Loucy (cell line): Measurements from ENCODE around the gene RGS3.

ENCODE experiments used
- H2AFZ ChIP-seq: fragments of 200-600 bp; sonication (generic); 2 replicates; pipeline ENCODE4 v1.6.0; 2016; ENCODE audit warnings: antibody characterized with exemption, mild to moderate bottlenecking, low read length, moderate library complexity
- H3F3A ChIP-seq: fragments of 200-600 bp; 2 replicates; pipeline ENCODE4 v1.6.0; 2016; ENCODE audit warnings: antibody characterized with exemption, low read depth, mild to moderate bottlenecking
- H3K27me3 ChIP-seq: fragments of 200-600 bp; sonication (generic); 2 replicates; pipeline ENCODE4 v1.6.1; 2014; ENCODE audit warnings: low read length, mild to moderate bottlenecking; ENCODE audit not compliant: insufficient read depth, poor library complexity, severe bottlenecking
- H3K36me3 ChIP-seq: fragments of 200-600 bp; sonication (generic); 2 replicates; pipeline ENCODE4 v1.6.1; 2016; ENCODE audit warnings: low read length; ENCODE audit not compliant: insufficient read depth
- H3K4me1 ChIP-seq: fragments of 200-600 bp; sonication (generic); 2 replicates; pipeline ENCODE4 v1.5.1; 2014; ENCODE audit warnings: low read length, mild to moderate bottlenecking; ENCODE audit not compliant: insufficient read depth, poor library complexity, severe bottlenecking
- H3K4me2 ChIP-seq: fragments of 200-600 bp; sonication (generic); 2 replicates; pipeline ENCODE4 v1.6.0; 2014; ENCODE audit warnings: antibody characterized with exemption, low read length, low read depth, mild to moderate bottlenecking; ENCODE audit not compliant: poor library complexity, severe bottlenecking
- H3K4me3 ChIP-seq: fragments of 200-600 bp; sonication (generic); 2 replicates; pipeline ENCODE4 v1.5.1; 2014; ENCODE audit warnings: low read length, mild to moderate bottlenecking, mixed read lengths; ENCODE audit not compliant: poor library complexity, severe bottlenecking
- H3K79me2 ChIP-seq: fragments of 200-600 bp; sonication (generic); 2 replicates; pipeline ENCODE4 v1.6.1; 2014; ENCODE audit warnings: low read length; ENCODE audit not compliant: insufficient read depth
- H3K9ac ChIP-seq: fragments of 200-600 bp; sonication (generic); 2 replicates; pipeline ENCODE4 v1.6.0; 2014; ENCODE audit warnings: mild to moderate bottlenecking, low read depth, low read length, moderate library complexity; ENCODE audit not compliant: poor library complexity, severe bottlenecking
- H3K9me2 ChIP-seq: fragments of 200-600 bp; sonication (generic); replicated peaks from 2 replicates; pipeline ENCODE4 v1.6.1; 2016; ENCODE audit warnings: low read depth, low read length, mixed read lengths
- H3K9me3 ChIP-seq: fragments of 200-600 bp; sonication (generic); 2 replicates; pipeline ENCODE4 v1.6.1; 2014; ENCODE audit warnings: mild to moderate bottlenecking, antibody characterized with exemption, low read length, low read depth; ENCODE audit not compliant: insufficient read depth
- H4K20me1 ChIP-seq: fragments of 200-600 bp; sonication (generic); 2 replicates; pipeline ENCODE4 v1.6.0; 2014; ENCODE audit warnings: antibody characterized with exemption, low read length, mild to moderate bottlenecking; ENCODE audit not compliant: insufficient read depth, poor library complexity, severe bottlenecking
- EZH2phosphoT487 ChIP-seq: fragments of 200-600 bp; IDR thresholded peaks from 2 replicates; pipeline ENCODE4 v1.6.1; 2018; ENCODE audit warnings: antibody characterized with exemption, mild to moderate bottlenecking, moderate library complexity, borderline replicate concordance
- TF ChIP-seq, protein P1 (sequence below): fragments of 200-600 bp; sonication (generic); conservative IDR thresholded peaks from 2 replicates; pipeline ENCODE4 v1.5.1; 2014; ENCODE audit warnings: mild to moderate bottlenecking, antibody characterized with exemption, low read length

The RGS3 gene

DNA sequence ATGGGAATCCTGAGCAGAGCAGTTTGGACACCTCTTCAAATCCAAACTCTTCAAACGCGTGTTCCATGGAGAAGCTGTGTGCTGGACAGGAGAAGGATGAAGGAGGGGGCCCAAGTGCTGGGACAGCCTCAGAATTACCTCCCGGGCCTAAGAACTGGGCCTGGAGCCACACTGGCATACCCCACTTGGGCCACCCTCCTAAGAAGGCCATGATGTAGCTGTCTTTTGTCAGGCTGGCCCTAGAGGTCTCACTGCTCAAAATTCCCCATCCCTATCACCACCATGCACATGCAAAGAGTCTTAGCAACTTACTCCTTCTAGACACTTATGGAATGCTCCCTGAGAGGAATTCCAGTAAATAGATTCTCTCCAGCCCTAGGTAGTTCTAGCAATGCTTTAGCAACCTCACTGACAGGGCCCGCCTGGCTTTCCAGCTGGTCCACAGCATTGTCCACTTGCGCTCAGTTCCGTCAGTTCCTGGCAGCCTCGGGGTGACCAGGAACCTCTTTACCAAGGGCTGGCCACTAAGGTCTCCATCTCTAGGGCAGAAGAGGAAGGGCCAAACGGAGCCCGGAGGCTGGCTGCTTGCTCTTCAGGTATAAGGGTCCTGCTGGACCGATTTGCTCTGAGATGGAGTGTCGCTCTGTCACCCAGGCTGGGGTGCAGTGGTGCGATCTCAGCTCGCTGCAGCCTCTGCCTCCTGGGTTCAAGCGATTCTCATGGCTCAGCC, 75.3 kb downstream of the RGS3 start:
- TF ChIP-seq EZH2phosphoT487 = no peak
- TF ChIP-seq, protein P1, sequence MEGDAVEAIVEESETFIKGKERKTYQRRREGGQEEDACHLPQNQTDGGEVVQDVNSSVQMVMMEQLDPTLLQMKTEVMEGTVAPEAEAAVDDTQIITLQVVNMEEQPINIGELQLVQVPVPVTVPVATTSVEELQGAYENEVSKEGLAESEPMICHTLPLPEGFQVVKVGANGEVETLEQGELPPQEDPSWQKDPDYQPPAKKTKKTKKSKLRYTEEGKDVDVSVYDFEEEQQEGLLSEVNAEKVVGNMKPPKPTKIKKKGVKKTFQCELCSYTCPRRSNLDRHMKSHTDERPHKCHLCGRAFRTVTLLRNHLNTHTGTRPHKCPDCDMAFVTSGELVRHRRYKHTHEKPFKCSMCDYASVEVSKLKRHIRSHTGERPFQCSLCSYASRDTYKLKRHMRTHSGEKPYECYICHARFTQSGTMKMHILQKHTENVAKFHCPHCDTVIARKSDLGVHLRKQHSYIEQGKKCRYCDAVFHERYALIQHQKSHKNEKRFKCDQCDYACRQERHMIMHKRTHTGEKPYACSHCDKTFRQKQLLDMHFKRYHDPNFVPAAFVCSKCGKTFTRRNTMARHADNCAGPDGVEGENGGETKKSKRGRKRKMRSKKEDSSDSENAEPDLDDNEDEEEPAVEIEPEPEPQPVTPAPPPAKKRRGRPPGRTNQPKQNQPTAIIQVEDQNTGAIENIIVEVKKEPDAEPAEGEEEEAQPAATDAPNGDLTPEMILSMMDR = no peak
- no peaks in the 10 kb centered on the region for H3K27me3 ChIP-seq
- no peaks in the 10 kb centered on the region for H3K9me2 ChIP-seq
- H3K4me3 ChIP-seq = no peak overlapping the region
- no peaks in the 10 kb centered on the region for H4K20me1 ChIP-seq
- peaks cover 31% of the 10 kb centered on the region; the same call in 1 of the 2 replicates for H3K36me3 ChIP-seq
- no peak overlapping the region for H2AFZ ChIP-seq
- H3K9me3 ChIP-seq = no peaks in the 10 kb centered on the region
- no peaks in the 10 kb centered on the region for H3F3A ChIP-seq
- H3K4me1 ChIP-seq = no peaks in the 10 kb centered on the region
- H3K9ac ChIP-seq = no peak overlapping the region
- no peak overlapping the region for H3K4me2 ChIP-seq
- H3K79me2 ChIP-seq = no peaks in the 10 kb centered on the region

DNA sequence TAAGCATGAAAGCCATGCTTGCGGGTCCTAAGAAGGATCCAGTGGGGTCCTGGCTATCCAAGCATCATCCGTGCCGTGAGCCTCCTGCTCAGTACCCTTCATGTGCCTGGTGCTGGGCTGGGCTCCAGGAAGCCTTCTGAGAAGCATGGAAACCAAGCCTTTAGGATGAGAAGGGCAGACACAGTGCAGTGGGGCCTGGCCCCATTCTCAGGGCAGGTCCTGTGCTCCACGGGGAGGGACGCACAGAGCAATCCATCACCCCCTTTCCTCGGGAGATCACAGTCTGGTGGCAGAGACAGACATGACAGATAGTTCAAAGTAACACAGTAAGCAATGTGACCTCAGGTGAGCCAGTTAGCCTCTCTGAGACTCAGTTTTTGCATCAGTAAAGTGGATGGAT, 76.9 kb downstream of the RGS3 start:
- no peaks in the 10 kb centered on the region for H4K20me1 ChIP-seq
- H3K27me3 ChIP-seq = no peaks in the 10 kb centered on the region
- TF ChIP-seq EZH2phosphoT487 = no peak
- TF ChIP-seq, protein P1 = no peak
- no peak overlapping the region for H3K4me3 ChIP-seq
- H3K4me2 ChIP-seq = no peak overlapping the region
- no peak overlapping the region for H3K9ac ChIP-seq
- no peaks in the 10 kb centered on the region for H3K9me2 ChIP-seq
- no peaks in the 10 kb centered on the region for H3K79me2 ChIP-seq
- no peaks in the 10 kb centered on the region for H3K9me3 ChIP-seq
- no peak overlapping the region for H2AFZ ChIP-seq
- no peaks in the 10 kb centered on the region for H3F3A ChIP-seq
- no peaks in the 10 kb centered on the region for H3K4me1 ChIP-seq
- peaks cover 31% of the 10 kb centered on the region; the same call in 1 of the 2 replicates for H3K36me3 ChIP-seq

DNA sequence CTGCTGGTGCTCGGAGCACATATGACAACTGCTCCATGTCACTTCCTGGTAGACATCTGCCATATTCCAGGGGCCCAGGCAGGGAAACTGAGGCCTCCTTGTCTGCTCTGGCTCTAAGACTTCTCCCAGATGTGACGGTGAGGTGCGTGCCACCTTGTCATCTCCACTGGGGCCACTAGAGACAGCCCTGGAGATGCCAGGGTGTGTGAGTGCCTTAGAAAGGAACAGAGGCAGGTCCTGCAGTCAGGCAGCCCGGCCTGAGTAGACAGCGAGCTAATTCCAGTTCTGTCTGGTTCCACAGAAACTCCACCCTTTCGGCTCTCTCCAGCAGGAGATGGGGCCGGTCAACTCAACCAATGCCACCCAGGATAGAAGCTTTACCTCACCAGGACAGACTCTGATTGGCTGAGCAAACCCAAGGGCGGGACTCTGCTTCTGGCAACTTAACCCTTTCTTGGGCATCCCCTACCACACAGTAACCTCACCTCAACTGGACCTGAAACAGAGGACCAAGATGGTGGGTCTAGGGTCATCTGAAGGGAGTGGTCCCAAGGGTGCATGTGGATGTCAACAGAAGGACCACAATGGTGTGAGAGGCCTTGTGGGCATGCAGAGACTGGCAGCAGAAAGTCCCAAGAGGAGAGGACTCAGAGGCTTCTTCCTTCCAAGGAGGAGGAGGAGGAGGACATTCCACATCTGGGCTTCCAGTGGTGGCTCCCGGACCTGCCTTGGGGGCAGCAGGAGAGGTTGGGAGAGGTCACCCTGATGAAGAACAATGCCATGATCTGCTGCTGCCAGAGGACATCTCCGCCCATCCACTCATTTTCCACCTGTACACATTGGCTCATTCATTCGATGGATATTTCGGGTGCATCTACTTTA, 77.7 kb downstream of the RGS3 start:
- TF ChIP-seq, protein P1 = no peak
- TF ChIP-seq EZH2phosphoT487 = no peak
- no peaks in the 10 kb centered on the region for H3K9me2 ChIP-seq
- no peak overlapping the region for H3K4me3 ChIP-seq
- H3K79me2 ChIP-seq = no peaks in the 10 kb centered on the region
- peaks cover 31% of the 10 kb centered on the region; the same call in 1 of the 2 replicates for H3K36me3 ChIP-seq
- H3K27me3 ChIP-seq = no peaks in the 10 kb centered on the region
- H2AFZ ChIP-seq = no peak overlapping the region
- no peak overlapping the region for H3K9ac ChIP-seq
- no peaks in the 10 kb centered on the region for H3F3A ChIP-seq
- no peak overlapping the region for H3K4me2 ChIP-seq
- no peaks in the 10 kb centered on the region for H4K20me1 ChIP-seq
- no peaks in the 10 kb centered on the region for H3K4me1 ChIP-seq
- no peaks in the 10 kb centered on the region for H3K9me3 ChIP-seq
